Astrocyte of the spinal cord (primary cell): ENCODE results near the gene NT5C2.

Experiments
- DNase-seq: peaks from one replicate; pipeline ENCODE4 v3.0.0; 2011; ENCODE audit warnings: low read depth, low spot score
- H3K4me3 ChIP-seq: 2 replicates; pipeline ENCODE4 v1.5.1; 2011; ENCODE audit warnings: low read depth, mild to moderate bottlenecking, low read length, moderate library complexity
- CTCF ChIP-seq: IDR thresholded peaks from 2 replicates; pipeline ENCODE4 v1.5.1; 2012; ENCODE audit warnings: low read depth, mild to moderate bottlenecking, low read length, inconsistent platforms
- in situ Hi-C: cut with HindIII; loops from 2 replicates; pipeline ENCODE4 v1.10.0; 2017; ENCODE audit warnings: low sequenced_read_pairs

The NT5C2 gene

GRCh38 chr10:103086261-103086660, 106.8 kb downstream of the NT5C2 start:
- DNase-seq: no peak
- no peak overlapping the region for H3K4me3 ChIP-seq
- in situ Hi-C loops: no loop called here
- no peak for TF ChIP-seq CTCF

- H3K4me3 ChIP-seq: no peak overlapping the region
- no peak for DNase-seq
- in situ Hi-C loops: no loop called here
- no peak for TF ChIP-seq CTCF
Observed at GRCh38 chr10:103083977-103084320, 109.1 kb downstream of the NT5C2 start.

- TF ChIP-seq CTCF: no peak
- in situ Hi-C loops: no loop called here
- H3K4me3 ChIP-seq: no peak overlapping the region
- DNase-seq: no peak
Observed at GRCh38 chr10:103083266-103083976, 109.7 kb downstream of the NT5C2 start.

GRCh38 chr10:103082683-103083082, 110.4 kb downstream of the NT5C2 start:
- no peak for TF ChIP-seq CTCF
- no peak overlapping the region for H3K4me3 ChIP-seq
- DNase-seq: no peak
- in situ Hi-C loops: no loop called here

GRCh38 chr10:103080891-103081581, 112.0 kb downstream of the NT5C2 start:
- TF ChIP-seq CTCF: no peak

GRCh38 chr10:103079946-103080345, 113.1 kb downstream of the NT5C2 start:
- TF ChIP-seq CTCF: no peak
- in situ Hi-C loops: no loop called here
- no peak overlapping the region for H3K4me3 ChIP-seq
- DNase-seq: no peak

More at GRCh38 chr10:103080891-103081581, 112.0 kb downstream of the NT5C2 start:
- in situ Hi-C loops: no loop called here
- H3K4me3 ChIP-seq: no peak overlapping the region
- DNase-seq: no peak
